Endothelial cell of umbilical vein (primary cell): ENCODE results near the gene CHCHD5. TPM values are rescaled to one million over a fixed set of nuclear protein-coding genes. Genes with fewer than 3 reads are reported as not detected.

Source experiments
- BruUV-seq: library from RNA; stranded (reverse); fragments of 400-500 nt; replicated peaks from 2 replicates; lab custom pipeline; 2021; lab: Mats Ljungman, UMichigan
- CTCF ChIA-PET: fragments of 300-600, 350-600 bp; sonication (Branson Sonifier 250); formaldehyde crosslinking; loops from one replicate; lab custom pipeline; 2021; ENCODE audit warnings: antibody characterized with exemption, inconsistent platforms; lab: Charles Lee
- POLR2A ChIA-PET: fragments of 300-600, 350-600 bp; sonication (Branson Sonifier 250); formaldehyde crosslinking; loops from one replicate; lab custom pipeline; 2021; ENCODE audit warnings: antibody characterized with exemption, inconsistent platforms; lab: Charles Lee
- DNase-seq: peaks from one replicate; pipeline ENCODE4 v3.0.0-alpha.2; 2011; ENCODE audit warnings: low read depth, low spot score
- FAIRE-seq: peaks from 2 replicates; lab custom pipeline; 2011; peaks lifted over from hg19 to GRCh38; lab: Jason Lieb, UNC
- H2AFZ ChIP-seq: 2 replicates; pipeline ENCODE4 v1.6.0; 2012; ENCODE audit warnings: low read depth, low read length, control low read depth, inconsistent platforms
- H3K27ac ChIP-seq: 2 replicates; pipeline ENCODE4 v1.5.1; 2011; ENCODE audit warnings: low read depth, mild to moderate bottlenecking, control low read depth, low read length, moderate library complexity; ENCODE audit not compliant: insufficient read depth
- H3K27me3 ChIP-seq, 2 experiments: 2 replicates each; pipeline versions ENCODE4 v1.6.0 to v1.6.1; 2011; ENCODE audit warnings: low read length in 2 of 2, mixed read lengths in 1 of 2; ENCODE audit not compliant: control insufficient read depth in 2 of 2, insufficient read depth in 2 of 2
- H3K36me3 ChIP-seq, 2 experiments: 2 replicates in 1 of 2; 3 replicates in 1 of 2; pipeline ENCODE4 v1.5.1; 2011; ENCODE audit warnings: low read length in 2 of 2, mild to moderate bottlenecking in 1 of 2, moderate library complexity in 1 of 2; ENCODE audit not compliant: control insufficient read depth in 2 of 2, insufficient read depth in 2 of 2; ENCODE audit errors: extremely low read depth in 1 of 2
- H3K4me1 ChIP-seq: 3 replicates; pipeline ENCODE4 v1.5.1; 2011; ENCODE audit warnings: mild to moderate bottlenecking, low read length; ENCODE audit not compliant: control insufficient read depth, insufficient read depth; ENCODE audit errors: extremely low read depth
- H3K4me2 ChIP-seq: 2 replicates; pipeline ENCODE4 v1.6.1; 2011; ENCODE audit warnings: low read length, control low read depth, mixed read lengths; ENCODE audit not compliant: insufficient read depth
- H3K4me3 ChIP-seq, 3 experiments: fragments of 200-600 bp in 1 of 3; sonication (generic), shearing (Covaris generic) in 1 of 3; replicated peaks in 1 of 3; 2 replicates each; pipeline ENCODE4 v1.5.1; 2011 to 2016; ENCODE audit warnings: control low read depth in 3 of 3, low read length in 3 of 3, mild to moderate bottlenecking in 2 of 3, inconsistent platforms in 1 of 3, low read depth in 1 of 3, moderate library complexity in 1 of 3; ENCODE audit not compliant: insufficient read depth in 1 of 3
- H3K79me2 ChIP-seq: 2 replicates; pipeline ENCODE4 v1.6.0; 2012; ENCODE audit warnings: low read length, inconsistent platforms; ENCODE audit not compliant: control insufficient read depth, insufficient read depth
- H3K9ac ChIP-seq: replicated peaks from 2 replicates; pipeline ENCODE3; 2011; ENCODE audit warnings: low read length, control low read depth; ENCODE audit not compliant: insufficient read depth; ENCODE audit errors: extremely low read depth
- H3K9me1 ChIP-seq: replicated peaks from 3 replicates; pipeline ENCODE4 v1.6.0; 2011; ENCODE audit warnings: mild to moderate bottlenecking, low read length; ENCODE audit not compliant: control insufficient read depth, insufficient read depth; ENCODE audit errors: extremely low read depth
- H3K9me3 ChIP-seq: replicated peaks from 2 replicates; pipeline ENCODE4 v1.5.1; 2012; ENCODE audit warnings: low read length, inconsistent platforms; ENCODE audit not compliant: control insufficient read depth, insufficient read depth
- H4K20me1 ChIP-seq: replicated peaks from 2 replicates; pipeline ENCODE3; 2011; ENCODE audit warnings: mild to moderate bottlenecking, low read length; ENCODE audit not compliant: control insufficient read depth, insufficient read depth; ENCODE audit errors: extremely low read depth
- CTCF ChIP-seq, 2 donors: IDR thresholded peaks; 1 replicate in 1 of 2; 2 replicates in 1 of 2; pipeline ENCODE4 v1.5.1; 2011; ENCODE audit warnings: low read length in 2 of 2, mild to moderate bottlenecking in 2 of 2, moderate library complexity in 2 of 2, control low read depth in 1 of 2, inconsistent platforms in 1 of 2, low read depth in 1 of 2; ENCODE audit not compliant: insufficient read depth in 1 of 2; ENCODE audit errors: extremely low read depth in 1 of 2
- EZH2 ChIP-seq: IDR thresholded peaks from 2 replicates; pipeline ENCODE4 v1.6.1; 2012; ENCODE audit warnings: borderline replicate concordance, low read depth, mild to moderate bottlenecking, moderate library complexity, low read length, inconsistent platforms; ENCODE audit not compliant: severe bottlenecking
- FOS ChIP-seq: IDR thresholded peaks from 2 replicates; pipeline ENCODE4 v1.6.1; 2011; ENCODE audit warnings: mild to moderate bottlenecking, low read length, moderate library complexity, borderline replicate concordance; ENCODE audit not compliant: insufficient read depth
- GATA2 ChIP-seq: IDR thresholded peaks from 2 replicates; pipeline ENCODE4 v1.7.0; 2011; ENCODE audit warnings: low read depth, mild to moderate bottlenecking, moderate library complexity, mixed read lengths, low read length; ENCODE audit not compliant: insufficient read length, insufficient read depth
- JUN ChIP-seq: IDR thresholded peaks from 2 replicates; pipeline ENCODE4 v1.6.1; 2011; ENCODE audit warnings: borderline replicate concordance, low read depth; ENCODE audit not compliant: insufficient read length, insufficient read depth
- MAX ChIP-seq: IDR thresholded peaks from 2 replicates; pipeline ENCODE4 v1.6.1; 2011; ENCODE audit not compliant: insufficient read depth, insufficient read length
- MYC ChIP-seq: IDR thresholded peaks from one replicate; pipeline ENCODE4 v1.6.1; 2011; ENCODE audit warnings: mild to moderate bottlenecking, low read depth, low read length
- POLR2A ChIP-seq: IDR thresholded peaks from 2 replicates; pipeline ENCODE4 v1.6.1; 2012; ENCODE audit warnings: low read depth, mild to moderate bottlenecking, control low read depth, low read length
- POLR2AphosphoS5 ChIP-seq: IDR thresholded peaks from 2 replicates; pipeline ENCODE4 v1.6.1; 2012; ENCODE audit warnings: low read depth, mild to moderate bottlenecking, control low read depth, low read length, moderate library complexity; ENCODE audit not compliant: insufficient read depth
- dilution Hi-C: fragments of 300-500 bp; cut with MboI; formaldehyde crosslinking; loops from one replicate; pipeline ENCODE4 v1.15.0; 2019; ENCODE audit warnings: low sequenced_read_pairs; ENCODE audit not compliant: extremely low pct_ligation_motif_present
- intact Hi-C: fragments of 100-400 bp; cut with micrococcal nuclease; formaldehyde crosslinking; loops from one replicate; pipeline ENCODE4 v1.10.0; 2022
- polyA plus RNA-seq, 4 experiments: library from polyadenylated mRNA; depleted of rRNA in 3 of 4; stranded (reverse) in 3 of 4; unstranded in 1 of 4; fragments of >200 nt; gene quantifications; 2 replicates each; pipeline versions ENCODE4 v1.2.1 to v1.2.3, GENCODE V29; 2011 to 2012; ENCODE audit warnings: missing spikeins in 1 of 4
- total RNA-seq: library from RNA; stranded (reverse); gene quantifications from 2 replicates; pipeline ENCODE4 v1.2.3, GENCODE V29; 2021

The CHCHD5 gene
- total and polyA plus RNA-seq, 2 donors (not counting 3 experiments of a cell fraction or from before 2014, with no cell fraction given), result 22.2 to 44.7 TPM

DNA sequence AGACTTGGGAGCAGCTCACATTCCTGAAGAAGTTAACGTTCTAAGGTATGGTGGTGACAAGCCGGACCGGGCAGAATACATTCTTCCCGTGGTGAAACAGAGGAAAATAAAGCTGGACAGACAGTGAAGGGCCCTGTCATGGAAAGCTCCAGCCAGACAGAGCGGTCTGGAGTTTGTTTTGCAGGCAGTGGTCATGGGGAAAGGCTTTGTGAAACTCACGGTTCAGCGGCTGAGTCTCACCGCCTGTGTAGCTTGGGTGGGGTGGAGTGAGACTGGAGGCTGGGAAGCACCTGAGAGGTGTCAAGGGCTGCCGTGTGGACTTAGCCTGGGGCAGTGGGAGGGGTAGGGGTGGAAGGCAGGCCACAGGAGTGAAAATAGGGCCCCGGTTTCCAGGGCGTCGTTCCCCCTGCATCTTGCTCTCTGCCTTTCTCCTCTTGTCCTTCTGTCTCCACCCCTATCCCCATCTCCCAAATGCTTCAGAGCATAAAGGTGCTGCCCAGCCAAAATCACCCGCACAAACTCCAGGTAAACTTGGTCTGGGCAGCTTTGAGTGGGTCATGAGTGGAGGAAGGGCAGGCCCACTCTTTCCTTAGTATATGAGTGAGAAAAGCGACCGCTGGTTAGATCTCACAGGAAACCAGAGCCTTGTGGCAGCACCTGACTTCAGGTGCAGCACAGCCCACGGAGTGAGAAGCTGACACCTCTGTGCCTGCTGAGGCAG is 49.9 kb downstream of the CHCHD5 start:
- Histone ChIP-seq H3K4me2 (no peak overlapping the region), H4K20me1 (no peaks in the 10 kb centered on the region), H3K36me3 (no peaks in the 10 kb centered on the region), H3K27me3 (no peaks in the 10 kb centered on the region), H3K9ac (no peak overlapping the region), H3K9me1 (no peaks in the 10 kb centered on the region), H3K79me2 (no peaks in the 10 kb centered on the region), H2AFZ (no peak overlapping the region), H3K4me1 (peaks cover 25% of the 10 kb centered on the region), H3K4me3 (no peak overlapping the region), H3K27ac (no peak overlapping the region), H3K9me3 (no peaks in the 10 kb centered on the region)
- ChIA-PET POLR2A (no interaction called here), CTCF (interaction anchor here (1.1 to 1.2 kb wide), 3 partner anchors 8 to 34 kb away, joined by 3 read pairs; no protein-coding TSS in a partner anchor)
- no TSS peak for BruUV-seq
- no peak for TF ChIP-seq MAX
- no peak for TF ChIP-seq FOS
- TF ChIP-seq GATA2, result no peak
- TF ChIP-seq MYC, result no peak
- no peak for TF ChIP-seq EZH2
- TF ChIP-seq POLR2A, result no peak
- no peak for TF ChIP-seq CTCF (IDR thresholded peaks at IDR 0.05; ENCODE audit: extremely low read depth in 1 of 2, insufficient read depth in 1 of 2, low read depth in 1 of 2, low read length in 2 of 2)
- TF ChIP-seq JUN, result no peak
- TF ChIP-seq POLR2AphosphoS5, result no peak
- dilution Hi-C loops, result no loop called here
- no peak for DNase-seq
- no peak for FAIRE-seq
- intact Hi-C loops, result no loop called here
